Caco-2 (cell line): ENCODE results near the gene ERO1B. TPM values are rescaled to one million over a fixed set of nuclear protein-coding genes. Genes with fewer than 3 reads are reported as not detected.

ENCODE experiments used
- BruUV-seq: library from RNA; stranded (reverse); fragments of 400-500 nt; replicated peaks from 2 replicates; lab custom pipeline; 2021; lab: Mats Ljungman, UMichigan
- CTCF ChIA-PET: fragments of 300-600 bp; sonication (Branson Sonifier 250); formaldehyde crosslinking; loops from one replicate; lab custom pipeline; 2022; ENCODE audit warnings: antibody characterized with exemption; lab: Charles Lee
- POLR2A ChIA-PET: fragments of 300-600 bp; sonication (Branson Sonifier 250); formaldehyde crosslinking; loops from one replicate; lab custom pipeline; 2022; ENCODE audit warnings: antibody characterized with exemption; lab: Charles Lee
- DNase-seq, 2 experiments: peaks; one replicate each; pipeline versions ENCODE4 v3.0.0 to v3.0.0-alpha.2; 2020 to 2022
- H3K27me3 ChIP-seq: replicated peaks from 2 replicates; pipeline ENCODE4 v1.6.0; 2011; ENCODE audit warnings: low read length; ENCODE audit not compliant: control insufficient read depth, insufficient read depth
- H3K36me3 ChIP-seq: 2 replicates; pipeline ENCODE4 v1.5.1; 2011; ENCODE audit warnings: low read length; ENCODE audit not compliant: control insufficient read depth, insufficient read depth
- H3K4me1 ChIP-seq: fragments of 250-450 bp; sonication (Bioruptor Pico); 2 replicates; pipeline ENCODE4 v1.5.1; 2020; ENCODE audit warnings: mild to moderate bottlenecking
- H3K4me3 ChIP-seq: 2 replicates; pipeline ENCODE4 v1.5.1; 2011; ENCODE audit warnings: low read depth, mild to moderate bottlenecking, control low read depth, low read length
- H3K9me3 ChIP-seq: fragments of 250-450 bp; sonication (Bioruptor Pico); 2 replicates; pipeline ENCODE4 v1.5.1; 2020; ENCODE audit warnings: mild to moderate bottlenecking, moderate library complexity
- H3K27ac Mint-ChIP-seq: one replicate; pipeline ENCODE4 v1.8.0; 2022; ENCODE audit warnings: mixed read lengths; ENCODE audit not compliant: unreplicated experiment
- H3K27me3 Mint-ChIP-seq: one replicate; pipeline ENCODE4 v1.8.0; 2022; ENCODE audit warnings: mixed read lengths; ENCODE audit not compliant: insufficient read depth, unreplicated experiment
- H3K36me3 Mint-ChIP-seq: one replicate; pipeline ENCODE4 v1.8.0; 2022; ENCODE audit warnings: mild to moderate bottlenecking, mixed read lengths; ENCODE audit not compliant: insufficient read depth, unreplicated experiment
- H3K4me1 Mint-ChIP-seq: one replicate; pipeline ENCODE4 v1.8.0; 2022; ENCODE audit warnings: low read depth, mixed read lengths; ENCODE audit not compliant: unreplicated experiment
- H3K4me3 Mint-ChIP-seq: one replicate; pipeline ENCODE4 v1.8.0; 2022; ENCODE audit warnings: mild to moderate bottlenecking, moderate library complexity, mixed read lengths; ENCODE audit not compliant: unreplicated experiment
- H3K9me3 Mint-ChIP-seq: one replicate; pipeline ENCODE4 v1.8.0; 2022; ENCODE audit warnings: mixed read lengths; ENCODE audit not compliant: unreplicated experiment
- intact Hi-C: fragments of 100-400 bp; cut with micrococcal nuclease; formaldehyde crosslinking; loops from one replicate; pipeline ENCODE4 v1.10.0; 2022; ENCODE audit not compliant: unreplicated experiment
- total RNA-seq: library from RNA; stranded (reverse); gene quantifications from 2 replicates; pipeline ENCODE4 v1.2.3, GENCODE V29; 2022
- TF ChIP-seq, protein P1 (sequence below), 2 experiments: fragments of 200-600 bp in 1 of 2; IDR thresholded peaks; 1 replicate in 1 of 2; 2 replicates in 1 of 2; pipeline versions ENCODE4 v1.5.1 to v1.8.0; 2011 to 2022; ENCODE audit warnings: antibody characterized with exemption in 1 of 2, control low read depth in 1 of 2, inconsistent platforms in 1 of 2, low read depth in 1 of 2, low read length in 1 of 2, mild to moderate bottlenecking in 1 of 2, moderate library complexity in 1 of 2; ENCODE audit not compliant: insufficient read depth in 1 of 2, severe bottlenecking in 1 of 2, unreplicated experiment in 1 of 2

The ERO1B gene
- total RNA-seq, 1 experiment from 2014 or later = 2.6 TPM

DNA sequence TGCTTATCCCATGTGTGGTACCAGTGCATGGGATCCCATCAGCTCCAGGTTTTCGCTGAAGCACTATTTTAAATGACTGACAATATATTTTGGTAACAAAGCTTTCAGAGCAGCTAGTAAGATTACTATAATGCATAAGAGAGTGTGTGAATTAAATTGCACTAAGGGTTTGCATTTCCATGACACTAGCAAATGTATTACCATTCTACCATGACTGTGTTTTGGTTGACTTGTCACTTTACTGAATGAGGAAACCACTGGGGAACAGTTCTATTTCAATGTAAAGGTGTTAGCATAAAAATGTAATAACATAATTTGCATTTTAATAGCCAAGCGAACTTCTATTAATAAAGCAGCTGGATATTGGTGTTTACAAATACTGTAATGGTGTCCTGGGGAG, 31.7 kb upstream of the ERO1B start:
- Mint-ChIP-seq H3K9me3 (no peaks in the 10 kb centered on the region), H3K27ac (no peak overlapping the region), H3K4me3 (no peak overlapping the region), H3K4me1 (no peaks in the 10 kb centered on the region), H3K27me3 (peaks cover 2% of the 10 kb centered on the region), H3K36me3 (no peaks in the 10 kb centered on the region)
- no TSS peak for BruUV-seq
- ChIA-PET CTCF (no interaction called here), POLR2A (no interaction called here)
- Histone ChIP-seq H3K27me3 (no peaks in the 10 kb centered on the region), H3K4me3 (no peak overlapping the region), H3K36me3 (no peaks in the 10 kb centered on the region), H3K4me1 (no peaks in the 10 kb centered on the region), H3K9me3 (no peaks in the 10 kb centered on the region)
- intact Hi-C loops = loop anchor here (10.0 kb wide), 1 partner anchor 209 kb away; no protein-coding TSS in a partner anchor
- DNase-seq = no peak
- TF ChIP-seq, protein P1, sequence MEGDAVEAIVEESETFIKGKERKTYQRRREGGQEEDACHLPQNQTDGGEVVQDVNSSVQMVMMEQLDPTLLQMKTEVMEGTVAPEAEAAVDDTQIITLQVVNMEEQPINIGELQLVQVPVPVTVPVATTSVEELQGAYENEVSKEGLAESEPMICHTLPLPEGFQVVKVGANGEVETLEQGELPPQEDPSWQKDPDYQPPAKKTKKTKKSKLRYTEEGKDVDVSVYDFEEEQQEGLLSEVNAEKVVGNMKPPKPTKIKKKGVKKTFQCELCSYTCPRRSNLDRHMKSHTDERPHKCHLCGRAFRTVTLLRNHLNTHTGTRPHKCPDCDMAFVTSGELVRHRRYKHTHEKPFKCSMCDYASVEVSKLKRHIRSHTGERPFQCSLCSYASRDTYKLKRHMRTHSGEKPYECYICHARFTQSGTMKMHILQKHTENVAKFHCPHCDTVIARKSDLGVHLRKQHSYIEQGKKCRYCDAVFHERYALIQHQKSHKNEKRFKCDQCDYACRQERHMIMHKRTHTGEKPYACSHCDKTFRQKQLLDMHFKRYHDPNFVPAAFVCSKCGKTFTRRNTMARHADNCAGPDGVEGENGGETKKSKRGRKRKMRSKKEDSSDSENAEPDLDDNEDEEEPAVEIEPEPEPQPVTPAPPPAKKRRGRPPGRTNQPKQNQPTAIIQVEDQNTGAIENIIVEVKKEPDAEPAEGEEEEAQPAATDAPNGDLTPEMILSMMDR (IDR thresholded peaks at IDR 0.05; ENCODE audit: insufficient read depth in 1 of 2, low read depth in 1 of 2, low read length in 1 of 2, severe bottlenecking in 1 of 2, unreplicated experiment in 1 of 2) = no peak

DNA sequence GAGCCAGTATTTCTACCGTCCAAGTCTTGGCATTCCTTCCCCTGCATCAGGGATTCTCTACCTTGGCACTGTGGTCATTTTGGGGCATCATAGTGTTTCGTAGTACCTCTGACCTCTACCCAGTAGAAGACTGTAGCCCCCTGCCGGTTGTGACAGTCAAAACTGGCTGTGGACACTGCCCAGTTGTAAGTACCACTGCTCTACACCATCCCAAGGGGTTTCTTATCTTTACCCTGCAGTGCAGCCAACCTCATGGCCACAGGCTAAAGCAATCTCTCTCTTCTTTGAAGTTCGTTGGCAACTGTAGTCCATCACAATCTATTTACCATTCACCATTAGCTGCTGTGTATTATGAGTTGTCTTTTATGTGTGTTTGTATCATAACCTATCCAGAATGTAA, 29.3 kb upstream of the ERO1B start:
- TF ChIP-seq, protein P1 (IDR thresholded peaks at IDR 0.05; ENCODE audit: insufficient read depth in 1 of 2, low read depth in 1 of 2, low read length in 1 of 2, severe bottlenecking in 1 of 2, unreplicated experiment in 1 of 2) = peak; percentile 16 to 31
- intact Hi-C loops = loop anchor here (10.0 kb wide), 1 partner anchor 206 kb away; no protein-coding TSS in a partner anchor
- Histone ChIP-seq H3K9me3 (no peaks in the 10 kb centered on the region), H3K27me3 (no peaks in the 10 kb centered on the region), H3K4me3 (no peak overlapping the region), H3K4me1 (no peaks in the 10 kb centered on the region), H3K36me3 (no peaks in the 10 kb centered on the region)
- DNase-seq = peak in 1 of 2 experiments; percentile 27
- H3K36me3 Mint-ChIP-seq = no peaks in the 10 kb centered on the region
- no peaks in the 10 kb centered on the region for H3K4me1 Mint-ChIP-seq
- H3K4me3 Mint-ChIP-seq = no peak overlapping the region
- no peaks in the 10 kb centered on the region for H3K9me3 Mint-ChIP-seq
- ChIA-PET CTCF (no interaction called here), POLR2A (no interaction called here)
- peaks cover 2% of the 10 kb centered on the region for H3K27me3 Mint-ChIP-seq
- no TSS peak for BruUV-seq
- H3K27ac Mint-ChIP-seq = no peak overlapping the region

DNA sequence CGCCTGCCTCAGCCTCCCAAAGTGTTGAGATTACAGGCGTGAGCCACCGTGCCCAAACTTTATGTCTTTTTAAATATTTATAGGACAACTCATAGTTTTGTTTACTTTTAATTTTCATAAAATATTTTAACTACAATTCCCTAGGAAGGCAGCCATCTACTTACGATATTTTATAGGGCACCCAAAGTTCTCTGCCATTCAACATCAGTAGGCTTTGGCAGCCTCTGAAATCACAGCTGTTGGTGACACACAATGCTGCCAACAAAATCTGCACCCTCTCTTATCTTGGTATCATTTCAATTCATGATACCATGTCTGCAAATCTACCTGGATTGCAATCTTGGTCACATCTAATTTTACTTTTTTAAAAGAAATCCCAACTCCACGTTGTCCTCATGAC, 27.1 kb upstream of the ERO1B start:
- Histone ChIP-seq H3K27me3 (no peaks in the 10 kb centered on the region), H3K9me3 (no peaks in the 10 kb centered on the region), H3K4me3 (no peak overlapping the region), H3K4me1 (no peaks in the 10 kb centered on the region), H3K36me3 (no peaks in the 10 kb centered on the region)
- ChIA-PET POLR2A (no interaction called here), CTCF (no interaction called here)
- no TSS peak for BruUV-seq
- TF ChIP-seq, protein P1 (IDR thresholded peaks at IDR 0.05; ENCODE audit: insufficient read depth in 1 of 2, low read depth in 1 of 2, low read length in 1 of 2, severe bottlenecking in 1 of 2, unreplicated experiment in 1 of 2) = no peak
- intact Hi-C loops = no loop called here
- Mint-ChIP-seq H3K27me3 (peaks cover 2% of the 10 kb centered on the region), H3K36me3 (no peaks in the 10 kb centered on the region), H3K9me3 (no peaks in the 10 kb centered on the region), H3K27ac (no peak overlapping the region), H3K4me1 (no peaks in the 10 kb centered on the region), H3K4me3 (no peak overlapping the region)
- no peak for DNase-seq
